Aorta (tissue), 5 donors: ENCODE results near the gene HP1BP3. TPM values are rescaled to one million over a fixed set of nuclear protein-coding genes. Genes with fewer than 3 reads are reported as not detected.

Source experiments
- ATAC-seq: fragments of 200-7000 bp; cut with Tn5 transposase; one replicate; pipeline ENCODE4 v1.9.1; 2022; ENCODE audit warnings: moderate library complexity; ENCODE audit not compliant: low FRiP score
- DNase-seq, 2 donors: peaks; one replicate each; pipeline ENCODE4 v3.0.0-alpha.2; 2020
- H3K27ac ChIP-seq, 2 donors: one replicate each; pipeline ENCODE4 v1.5.1; 2013; ENCODE audit warnings: low read length in 2 of 2, mild to moderate bottlenecking in 2 of 2, moderate library complexity in 2 of 2, control low read depth in 1 of 2, inconsistent platforms in 1 of 2, low read depth in 1 of 2
- H3K27me3 ChIP-seq, 2 donors: one replicate each; pipeline ENCODE4 v1.6.1; 2013; ENCODE audit warnings: control low read depth in 1 of 2, low read length in 1 of 2, mild to moderate bottlenecking in 1 of 2, moderate library complexity in 1 of 2; ENCODE audit not compliant: insufficient read depth in 2 of 2, control insufficient read depth in 1 of 2
- H3K36me3 ChIP-seq, 2 donors: one replicate each; pipeline ENCODE4 v1.6.1; 2013; ENCODE audit warnings: control low read depth in 1 of 2, low read length in 1 of 2, mild to moderate bottlenecking in 1 of 2; ENCODE audit not compliant: insufficient read depth in 2 of 2, control insufficient read depth in 1 of 2
- H3K4me1 ChIP-seq, 2 donors: one replicate each; pipeline ENCODE4 v1.6.1; 2013; ENCODE audit warnings: low read length in 2 of 2, control low read depth in 1 of 2, mild to moderate bottlenecking in 1 of 2, moderate library complexity in 1 of 2; ENCODE audit not compliant: insufficient read depth in 2 of 2, control insufficient read depth in 1 of 2
- H3K4me3 ChIP-seq, 2 donors: one replicate each; pipeline ENCODE4 v1.5.1; 2013; ENCODE audit warnings: low read length in 2 of 2, control low read depth in 1 of 2, mild to moderate bottlenecking in 1 of 2
- H3K9me3 ChIP-seq: one replicate; pipeline ENCODE4 v1.6.1; 2013; ENCODE audit warnings: mild to moderate bottlenecking, low read length; ENCODE audit not compliant: control insufficient read depth
- WGBS, 2 donors: extraction: QIAGEN DNeasy Blood & Tissue Kit; methylation state at CpG; one replicate each; pipeline ENCODE4 v1.1.7; 2013; 5-methylcytosine and 5-hydroxymethylcytosine counted together
- intact Hi-C, 2 donors: fragments of 100-400 bp; cut with DNase I; formaldehyde crosslinking; loops; one replicate each; pipeline versions ENCODE4 v1.14.2 to v1.15.0; 2022
- polyA plus RNA-seq, 2 donors: library from polyadenylated mRNA; stranded (reverse); fragments of 200-250 nt; gene quantifications; one replicate each; pipeline ENCODE4 v1.2.3, GENCODE V29; 2013
- total RNA-seq, 2 donors: library from RNA; stranded (reverse); fragmentation: NEBNext Ultra II Directional; extraction: Animal tissue kit (Norgen Biotek cat#: 25700); gene quantifications; one replicate each; pipeline ENCODE4 v1.2.1, GENCODE V29; 2021
- donor health status: healthy with polysubstance abuse.
- donor health status: Bipolar disorder and iron deficiency.
- donor health status: DM: no; HTN: no; CAD: no.
- donor health status: DM: no; HTN: no; CAD: no.
- donor health status: DM: yes; HTN: yes; CAD: no.

HP1BP3 gene
- total and polyA plus RNA-seq, 4 donors: 54.0 to 247 (median 179) TPM

DNA sequence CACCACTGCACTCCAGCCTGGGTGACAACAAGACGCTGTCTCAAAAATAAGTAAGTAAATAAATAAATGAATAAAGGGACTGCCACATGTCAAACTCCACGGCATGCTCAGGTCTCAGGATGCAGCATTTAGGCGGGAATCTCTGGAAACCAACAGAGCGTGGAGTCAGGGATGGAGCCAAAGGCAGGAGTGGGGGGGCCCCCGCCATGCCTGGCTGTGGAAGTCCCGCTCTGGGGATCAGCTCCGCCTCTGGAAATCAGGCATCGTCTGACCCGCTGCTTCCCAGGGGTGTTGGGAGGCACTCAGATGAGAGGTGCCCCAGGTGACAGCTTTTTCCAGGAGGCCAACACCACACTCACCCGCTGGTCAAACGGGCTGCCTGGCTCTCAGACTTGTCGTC lies 89.5 kb downstream of the HP1BP3 start:
- Histone ChIP-seq H3K4me3 (no peak overlapping the region), H3K27me3 (no peaks in the 10 kb centered on the region), H3K36me3 (no peaks in the 10 kb centered on the region), H3K9me3 (no peaks in the 10 kb centered on the region), H3K27ac (no peak overlapping the region), H3K4me1 (no peaks in the 10 kb centered on the region)
- intact Hi-C loops: loop anchor here in 1 of 2 donors (5.0 to 10.0 kb wide), 2 partner anchors 67 to 500 kb away; no protein-coding TSS in a partner anchor
- no peak for DNase-seq
- no peak for ATAC-seq
- WGBS, 2 donors: 85 to 87% methylated on average over 12 of the region's 12 CpGs

DNA sequence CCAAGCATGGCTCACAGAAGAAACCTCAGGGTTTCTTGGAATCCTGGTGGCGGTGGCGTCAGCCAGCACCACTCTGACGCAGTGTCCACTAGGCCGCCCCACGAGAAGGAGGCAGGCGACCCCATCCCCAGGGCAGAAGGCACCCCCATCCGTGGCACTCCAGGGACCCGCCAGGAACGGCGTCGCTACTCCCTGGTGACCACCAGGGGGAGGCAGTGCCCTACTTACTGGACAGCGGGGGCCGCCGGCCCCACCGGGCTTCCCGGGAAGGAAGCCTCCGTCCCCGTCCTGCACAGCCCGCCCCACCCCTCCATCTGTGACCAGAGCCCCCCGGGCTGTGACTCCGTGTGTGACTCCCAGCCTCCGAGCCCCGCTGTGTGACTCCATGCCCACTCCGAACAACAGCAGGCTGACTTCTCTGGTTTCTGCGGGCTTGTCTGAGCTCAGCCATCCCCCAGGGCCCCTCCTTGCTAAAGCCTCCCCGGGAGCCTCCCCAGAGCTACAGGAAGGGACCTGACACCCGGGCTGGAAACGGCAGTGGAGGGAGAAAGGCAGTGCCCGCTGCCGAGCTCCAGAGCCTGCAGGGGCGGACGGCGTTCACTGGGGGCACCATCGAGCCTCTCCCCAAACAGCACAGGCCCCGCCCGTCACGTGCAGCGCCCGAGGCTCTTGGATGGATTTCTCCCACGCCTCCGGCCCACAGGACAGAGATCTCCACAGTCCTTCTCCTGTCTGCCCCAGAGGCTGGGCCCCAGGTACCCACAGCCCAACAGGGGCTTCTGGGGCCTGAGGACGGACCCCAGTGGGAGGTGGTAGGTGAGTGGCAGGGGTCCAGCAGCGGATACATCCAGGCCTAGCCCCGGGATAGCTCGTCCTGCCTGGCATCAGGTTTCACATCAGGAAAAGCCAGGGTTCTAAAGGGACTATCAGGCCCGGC lies 90.4 kb downstream of the HP1BP3 start:
- no peaks in the 10 kb centered on the region for H3K36me3 ChIP-seq
- 1 to 2% methylated on average over 39 to 46 of the region's 46 CpGs for WGBS, 2 donors
- DNase-seq (peak; percentile 91 to 95), ATAC-seq (peak; percentile 95)
- H3K27ac ChIP-seq: peak overlapping the region in 1 of 2 donors; percentile 55
- no peaks in the 10 kb centered on the region for H3K9me3 ChIP-seq
- intact Hi-C loops: loop anchor here (1.0 to 10.0 kb wide), 3 partner anchors 68 to 501 kb away; no protein-coding TSS in a partner anchor
- H3K4me3 ChIP-seq: peak overlapping the region; percentile 31 to 48
- H3K4me1 ChIP-seq: no peaks in the 10 kb centered on the region
- no peaks in the 10 kb centered on the region for H3K27me3 ChIP-seq

DNA sequence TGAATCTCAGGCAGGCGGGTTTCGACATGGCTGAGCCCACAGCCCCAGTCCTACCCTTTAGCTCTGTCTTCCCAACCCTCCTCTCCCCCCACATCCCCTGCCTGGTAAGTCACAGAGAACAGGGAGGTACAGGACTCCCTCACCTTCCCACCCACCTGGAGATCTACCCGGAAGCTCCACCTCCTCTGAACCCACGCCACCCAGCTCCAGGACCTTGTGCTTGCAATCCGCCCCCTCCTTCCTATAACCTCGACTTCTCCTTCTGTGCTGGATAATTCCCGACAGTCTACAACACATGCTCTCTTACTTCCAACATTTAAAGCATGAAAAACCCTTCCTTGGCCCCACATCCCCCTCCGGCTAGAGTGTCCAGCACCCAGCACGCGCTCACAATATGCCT lies 91.6 kb downstream of the HP1BP3 start:
- H3K4me1 ChIP-seq: no peaks in the 10 kb centered on the region
- H3K9me3 ChIP-seq: no peaks in the 10 kb centered on the region
- intact Hi-C loops: loop anchor here in 1 of 2 donors (5.0 to 10.0 kb wide), 2 partner anchors 69 to 502 kb away; no protein-coding TSS in a partner anchor
- H3K27me3 ChIP-seq: no peaks in the 10 kb centered on the region
- DNase-seq (no peak), ATAC-seq (no peak)
- no peaks in the 10 kb centered on the region for H3K36me3 ChIP-seq
- H3K27ac ChIP-seq: no peak overlapping the region
- no peak overlapping the region for H3K4me3 ChIP-seq
- 82 to 86% methylated on average over 10 of the region's 10 CpGs for WGBS, 2 donors

DNA sequence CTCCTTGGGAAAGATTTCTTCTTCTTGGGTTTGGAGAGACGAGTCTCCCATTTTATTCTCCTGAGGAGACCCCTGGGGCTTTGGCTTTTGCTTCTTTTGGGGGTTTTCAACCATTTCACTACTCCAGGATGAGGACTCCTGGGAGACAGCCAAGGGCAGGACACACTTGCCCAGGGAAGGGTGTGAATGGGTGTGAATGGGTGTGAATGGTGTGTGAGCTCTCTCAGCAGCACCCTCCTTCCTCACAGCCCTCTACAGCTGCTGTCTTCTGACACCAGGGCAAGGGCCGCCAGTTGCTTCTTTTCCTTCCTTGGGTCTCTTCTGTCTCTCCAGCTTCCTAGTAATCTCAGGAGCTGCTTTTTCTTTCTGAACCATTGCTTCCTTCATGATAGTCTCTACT lies 93.5 kb downstream of the HP1BP3 start:
- ATAC-seq (no peak), DNase-seq (no peak)
- Histone ChIP-seq H3K27ac (no peak overlapping the region), H3K4me3 (no peak overlapping the region), H3K27me3 (no peaks in the 10 kb centered on the region), H3K36me3 (no peaks in the 10 kb centered on the region), H3K4me1 (no peaks in the 10 kb centered on the region), H3K9me3 (no peaks in the 10 kb centered on the region)
- intact Hi-C loops: loop anchor here in 1 of 2 donors (10.0 kb wide), 1 partner anchor 71 kb away; no protein-coding TSS in a partner anchor
- 81 to 91% methylated on average over 2 of the region's 2 CpGs for WGBS, 2 donors

Other genes starting within 250 kb of the HP1BP3 start
- 1 to 10 TPM in 1 of 2 donors, under 1 TPM in 1; 0.52 to 2.7 TPM for gene FAM43B, start 234.7 kb downstream of the HP1BP3 start, total RNA-seq
- gene FAM43B, start 234.7 kb downstream of the HP1BP3 start, polyA plus RNA-seq: not detected
- 1 to 10 TPM; 5.3 to 9.0 TPM for gene CDA, start 198.2 kb downstream of the HP1BP3 start, total RNA-seq
- 10 to 100 TPM in 1 of 2 donors, 1 to 10 TPM in 1; 5.4 to 16.2 TPM for gene CDA, start 198.2 kb downstream of the HP1BP3 start, polyA plus RNA-seq
- 10 to 100 TPM; 72.0 to 90.2 TPM for gene PINK1, start 153.8 kb downstream of the HP1BP3 start, total RNA-seq
- gene PINK1, start 153.8 kb downstream of the HP1BP3 start, polyA plus RNA-seq: 100 to 1,000 TPM in 1 of 2 donors, 10 to 100 TPM in 1; 94.6 to 129 TPM
- 100 to 1,000 TPM; 123 to 135 TPM for gene DDOST, start 125.9 kb downstream of the HP1BP3 start, total RNA-seq
- 100 to 1,000 TPM in 1 of 2 donors, 10 to 100 TPM in 1; 86.3 to 174 TPM for gene DDOST, start 125.9 kb downstream of the HP1BP3 start, polyA plus RNA-seq
- gene KIF17, start 69.3 kb downstream of the HP1BP3 start, total RNA-seq: 1 to 10 TPM; 2.5 to 3.2 TPM
- gene KIF17, start 69.3 kb downstream of the HP1BP3 start, polyA plus RNA-seq: 1 to 10 TPM in 1 of 2 donors, under 1 TPM in 1; 0.49 to 2.6 TPM
- gene SH2D5, start 54.6 kb downstream of the HP1BP3 start, total RNA-seq: under 1 TPM; 0.26 to 0.39 TPM
- gene SH2D5, start 54.6 kb downstream of the HP1BP3 start, polyA plus RNA-seq: under 1 TPM in 1 of 2 donors, not detected in 1; 0.13 TPM